GM23248 (cell line): ENCODE data around the gene RNF31.

ENCODE experiments used
- EZH2 ChIP-seq: fragments of 200-600 bp; sonication (generic); IDR thresholded peaks from 2 replicates; pipeline ENCODE4 v1.6.1; 2018; ENCODE audit warnings: antibody characterized with exemption, mild to moderate bottlenecking; ENCODE audit not compliant: insufficient read depth, poor library complexity, severe bottlenecking
- EZH2phosphoT487 ChIP-seq: fragments of 200-600 bp; sonication (generic); IDR thresholded peaks from 2 replicates; pipeline ENCODE4 v1.6.1; 2018; ENCODE audit warnings: antibody characterized with exemption, moderate library complexity, mild to moderate bottlenecking, low read depth; ENCODE audit not compliant: insufficient read depth

DNA sequence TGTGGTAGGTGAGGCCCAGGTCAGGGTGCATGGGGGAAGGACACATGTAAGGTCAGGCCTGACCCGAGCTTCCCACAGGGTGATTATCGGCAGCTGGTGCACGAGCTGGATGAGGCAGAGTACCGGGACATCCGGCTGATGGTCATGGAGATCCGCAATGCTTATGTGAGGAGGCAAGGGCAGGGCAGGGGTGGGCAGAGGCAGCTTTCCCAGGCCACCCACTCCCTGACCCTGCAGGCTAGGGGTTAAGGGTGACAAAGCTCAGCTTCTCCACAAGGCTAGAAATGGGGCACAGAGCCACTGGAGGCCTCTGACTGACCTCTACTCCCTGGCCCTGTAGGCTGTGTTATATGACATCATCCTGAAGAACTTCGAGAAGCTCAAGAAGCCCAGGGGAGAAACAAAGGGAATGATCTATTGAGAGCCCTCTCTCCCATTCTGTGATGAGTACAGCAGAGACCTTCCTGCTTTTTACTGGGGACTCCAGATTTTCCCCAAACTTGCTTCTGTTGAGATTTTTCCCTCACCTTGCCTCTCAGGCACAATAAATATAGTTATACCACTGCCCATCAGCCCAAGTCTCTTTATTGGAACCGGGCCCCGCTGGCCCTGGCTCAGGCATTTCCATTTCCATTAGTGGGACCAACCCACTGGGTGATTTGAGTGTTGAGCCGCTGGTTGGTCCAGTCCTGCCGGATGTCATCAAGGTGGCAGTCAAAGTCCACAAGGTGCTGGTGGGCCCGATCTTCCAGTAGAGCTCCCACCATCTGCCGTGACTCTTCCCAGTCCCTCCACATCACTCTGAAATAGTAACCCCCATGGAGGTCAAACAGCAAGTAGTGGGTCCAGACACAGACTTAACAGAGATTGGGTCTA is 8.7 kb upstream of the RNF31 start:
- TF ChIP-seq EZH2phosphoT487 = no peak
- TF ChIP-seq EZH2 = no peak
